Measurements from ENCODE around the gene LUZP2. TPM values are rescaled to one million over a fixed set of nuclear protein-coding genes. Genes with fewer than 3 reads are reported as not detected.

Gene LUZP2
- total RNA-seq, 2 donors from 2014 or later = 2.0 to 2.4 TPM

- Histone ChIP-seq H3K36me3 (ENCODE audit: control insufficient read depth, insufficient read depth, low read length) (no peaks in the 10 kb centered on the region), H3K4me1 (ENCODE audit: control insufficient read depth, insufficient read depth, low read length) (no peaks in the 10 kb centered on the region), H3K4me3 (ENCODE audit: low read length) (no peak overlapping the region), H3K27ac (ENCODE audit: low read depth, low read length) (no peak overlapping the region), H3K27me3 (ENCODE audit: control insufficient read depth, insufficient read depth, low read length, poor library complexity, severe bottlenecking) (no peaks in the 10 kb centered on the region), H3K9ac (ENCODE audit: extremely low read depth, low read length, poor library complexity, severe bottlenecking) (no peak overlapping the region), H3K9me3 (ENCODE audit: control insufficient read depth, low read length) (no peaks in the 10 kb centered on the region)
- no peaks in the 10 kb centered on the region for H3K9me3 Mint-ChIP-seq
- H3K27ac Mint-ChIP-seq = peak overlapping the region; percentile 50
- 95 to 100% methylated on average over 2 to 3 of the region's 3 CpGs for WGBS, 2 experiments (ENCODE audit: insufficient coverage in 1 of 2, insufficient read length in 1 of 2)
- DNase-seq = no peak
- no peaks in the 10 kb centered on the region for H3K36me3 Mint-ChIP-seq (ENCODE audit: low read depth)
- no peak overlapping the region for H3K4me3 Mint-ChIP-seq
- no peaks in the 10 kb centered on the region for H3K27me3 Mint-ChIP-seq (ENCODE audit: insufficient read depth)
- peaks cover 22% of the 10 kb centered on the region for H3K4me1 Mint-ChIP-seq
- TF ChIP-seq, protein P1, sequence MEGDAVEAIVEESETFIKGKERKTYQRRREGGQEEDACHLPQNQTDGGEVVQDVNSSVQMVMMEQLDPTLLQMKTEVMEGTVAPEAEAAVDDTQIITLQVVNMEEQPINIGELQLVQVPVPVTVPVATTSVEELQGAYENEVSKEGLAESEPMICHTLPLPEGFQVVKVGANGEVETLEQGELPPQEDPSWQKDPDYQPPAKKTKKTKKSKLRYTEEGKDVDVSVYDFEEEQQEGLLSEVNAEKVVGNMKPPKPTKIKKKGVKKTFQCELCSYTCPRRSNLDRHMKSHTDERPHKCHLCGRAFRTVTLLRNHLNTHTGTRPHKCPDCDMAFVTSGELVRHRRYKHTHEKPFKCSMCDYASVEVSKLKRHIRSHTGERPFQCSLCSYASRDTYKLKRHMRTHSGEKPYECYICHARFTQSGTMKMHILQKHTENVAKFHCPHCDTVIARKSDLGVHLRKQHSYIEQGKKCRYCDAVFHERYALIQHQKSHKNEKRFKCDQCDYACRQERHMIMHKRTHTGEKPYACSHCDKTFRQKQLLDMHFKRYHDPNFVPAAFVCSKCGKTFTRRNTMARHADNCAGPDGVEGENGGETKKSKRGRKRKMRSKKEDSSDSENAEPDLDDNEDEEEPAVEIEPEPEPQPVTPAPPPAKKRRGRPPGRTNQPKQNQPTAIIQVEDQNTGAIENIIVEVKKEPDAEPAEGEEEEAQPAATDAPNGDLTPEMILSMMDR (conservative IDR thresholded peaks at IDR 0.05) = no peak
Measured at GRCh38 chr11:24687531-24688147, 190.8 kb downstream of the LUZP2 start.

GRCh38 chr11:24688981-24689380 lies 192.1 kb downstream of the LUZP2 start:
- Histone ChIP-seq H3K9ac (ENCODE audit: extremely low read depth, low read length, poor library complexity, severe bottlenecking) (no peak overlapping the region), H3K27ac (ENCODE audit: low read depth, low read length) (no peak overlapping the region), H3K36me3 (ENCODE audit: control insufficient read depth, insufficient read depth, low read length) (no peaks in the 10 kb centered on the region), H3K4me3 (ENCODE audit: low read length) (no peak overlapping the region), H3K9me3 (ENCODE audit: control insufficient read depth, low read length) (no peaks in the 10 kb centered on the region), H3K4me1 (ENCODE audit: control insufficient read depth, insufficient read depth, low read length) (no peaks in the 10 kb centered on the region), H3K27me3 (ENCODE audit: control insufficient read depth, insufficient read depth, low read length, poor library complexity, severe bottlenecking) (no peaks in the 10 kb centered on the region)
- H3K4me1 Mint-ChIP-seq = peaks cover 22% of the 10 kb centered on the region
- DNase-seq = no peak
- TF ChIP-seq, protein P1 (conservative IDR thresholded peaks at IDR 0.05) = no peak
- no peaks in the 10 kb centered on the region for H3K36me3 Mint-ChIP-seq (ENCODE audit: low read depth)
- WGBS, 2 experiments (ENCODE audit: insufficient coverage in 1 of 2, insufficient read length in 1 of 2) = 81 to 100% methylated on average over 2 of the region's 2 CpGs
- no peak overlapping the region for H3K27ac Mint-ChIP-seq
- H3K4me3 Mint-ChIP-seq = no peak overlapping the region
- no peaks in the 10 kb centered on the region for H3K27me3 Mint-ChIP-seq (ENCODE audit: insufficient read depth)
- no peaks in the 10 kb centered on the region for H3K9me3 Mint-ChIP-seq

- 91 to 100% methylated on average over 1 to 3 of the region's 3 CpGs for WGBS, 2 experiments (ENCODE audit: insufficient coverage in 1 of 2, insufficient read length in 1 of 2)
- Histone ChIP-seq H3K9me3 (ENCODE audit: control insufficient read depth, low read length) (no peaks in the 10 kb centered on the region), H3K36me3 (ENCODE audit: control insufficient read depth, insufficient read depth, low read length) (no peaks in the 10 kb centered on the region), H3K27me3 (ENCODE audit: control insufficient read depth, insufficient read depth, low read length, poor library complexity, severe bottlenecking) (no peaks in the 10 kb centered on the region), H3K9ac (ENCODE audit: extremely low read depth, low read length, poor library complexity, severe bottlenecking) (no peak overlapping the region), H3K4me1 (ENCODE audit: control insufficient read depth, insufficient read depth, low read length) (no peaks in the 10 kb centered on the region), H3K27ac (ENCODE audit: low read depth, low read length) (no peak overlapping the region), H3K4me3 (ENCODE audit: low read length) (no peak overlapping the region)
- Mint-ChIP-seq H3K4me1 (no peaks in the 10 kb centered on the region), H3K27ac (no peak overlapping the region), H3K9me3 (peaks cover 9% of the 10 kb centered on the region), H3K27me3 (ENCODE audit: insufficient read depth) (no peaks in the 10 kb centered on the region), H3K36me3 (ENCODE audit: low read depth) (no peaks in the 10 kb centered on the region), H3K4me3 (no peak overlapping the region)
- TF ChIP-seq, protein P1 (conservative IDR thresholded peaks at IDR 0.05) = no peak
- DNase-seq = no peak
Measured at GRCh38 chr11:24697522-24698111, 200.8 kb downstream of the LUZP2 start.

Measured in endodermal cell (in vitro differentiated cells).